Osteoblast (primary cell): ENCODE measurements around the gene PALLD. TPM values are rescaled to one million over a fixed set of nuclear protein-coding genes. Genes with fewer than 3 reads are reported as not detected.
A peak's percentile ranks its signal among the peaks of the same experiment; 100 is the strongest.
"Not testable (repeated sequence)": the region's sequence is repeated elsewhere in the genome, so short reads cannot be mapped to it uniquely, and the experiment has no call there.

Experiments
- DNase-seq: peaks from one replicate; pipeline ENCODE4 v3.0.0; 2011; ENCODE audit warnings: low spot score, mixed read lengths; ENCODE audit not compliant: insufficient read length; ENCODE audit errors: missing footprints
- H2AFZ ChIP-seq: 2 replicates; pipeline ENCODE4 v1.6.0; 2011; ENCODE audit warnings: mild to moderate bottlenecking, low read length
- H3K27ac ChIP-seq: 2 replicates; pipeline ENCODE4 v1.5.1; 2011; ENCODE audit warnings: mild to moderate bottlenecking, low read depth, low read length, moderate library complexity
- H3K27me3 ChIP-seq: 2 replicates; pipeline ENCODE4 v1.6.0; 2012; ENCODE audit warnings: mild to moderate bottlenecking, control low read depth, inconsistent platforms, low read length, moderate library complexity; ENCODE audit not compliant: insufficient read depth
- H3K36me3 ChIP-seq: 2 replicates; pipeline ENCODE4 v1.5.1; 2011; ENCODE audit warnings: mild to moderate bottlenecking, low read length, control low read depth, moderate library complexity; ENCODE audit not compliant: insufficient read depth
- H3K4me1 ChIP-seq: 2 replicates; pipeline ENCODE4 v1.5.1; 2011; ENCODE audit warnings: mild to moderate bottlenecking, low read length, control low read depth, moderate library complexity; ENCODE audit not compliant: insufficient read depth
- H3K4me2 ChIP-seq: 2 replicates; pipeline ENCODE4 v1.6.0; 2011; ENCODE audit warnings: mild to moderate bottlenecking, low read length; ENCODE audit not compliant: insufficient read depth
- H3K4me3 ChIP-seq: fragments of 200-600 bp; sonication (generic); 3 replicates; pipeline ENCODE4 v1.5.1; 2012; ENCODE audit warnings: mild to moderate bottlenecking, low read length, inconsistent platforms; ENCODE audit not compliant: insufficient read depth
- H3K79me2 ChIP-seq: 2 replicates; pipeline ENCODE4 v1.6.0; 2012; ENCODE audit warnings: mild to moderate bottlenecking, low read length, control low read depth, inconsistent platforms; ENCODE audit not compliant: insufficient read depth
- H3K9me3 ChIP-seq: 2 replicates; pipeline ENCODE4 v1.5.1; 2011; ENCODE audit warnings: low read depth, low read length, control low read depth
- H4K20me1 ChIP-seq: 2 replicates; pipeline ENCODE4 v1.6.0; 2012; ENCODE audit warnings: mild to moderate bottlenecking, low read length, control low read depth; ENCODE audit not compliant: insufficient read depth
- total RNA-seq: library from RNA; depleted of rRNA; stranded (reverse); fragments of >200 nt; gene quantifications from 2 replicates; pipeline ENCODE4 v1.2.3, GENCODE V29; 2012
- TF ChIP-seq, protein P1 (sequence below): IDR thresholded peaks from 2 replicates; pipeline ENCODE4 v1.5.1; 2011; ENCODE audit warnings: mild to moderate bottlenecking, low read depth, low read length, moderate library complexity; ENCODE audit errors: extremely low read depth

The PALLD gene
- 244 and 254 TPM in 2 replicates for total RNA-seq

DNA sequence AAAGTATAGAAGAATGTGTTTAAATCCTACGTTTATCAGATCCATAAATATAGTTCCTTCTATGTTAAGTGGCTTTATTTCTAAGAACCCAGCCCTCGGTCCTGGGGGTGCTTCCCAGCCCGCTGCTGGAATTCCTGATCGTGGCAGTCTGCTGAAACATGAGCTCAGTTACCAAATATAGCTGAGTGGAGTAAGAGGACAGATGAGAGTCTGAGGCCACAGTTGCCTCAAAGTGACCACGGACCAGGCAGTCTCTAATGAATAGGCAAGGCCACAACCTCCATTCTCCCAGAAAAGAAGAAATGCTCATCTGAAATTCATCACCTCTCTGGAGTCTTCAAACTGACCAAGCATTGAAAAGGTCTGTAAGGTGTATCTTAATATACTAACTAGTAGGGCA lies at the start of gene PALLD:
PALLD (plus strand) TSS at position 219 of the 400 bp plus-strand sequence.
- Histone ChIP-seq H3K27me3 (no peaks in the 10 kb centered on the region), H3K9me3 (no peaks in the 10 kb centered on the region), H3K4me2 (peak within 1 kb of the TSS; percentile 14), H3K4me3 (peak within 1 kb of the TSS; percentile 9), H4K20me1 (no peaks in the 10 kb centered on the region), H3K27ac (peak within 1 kb of the TSS; percentile 52), H3K36me3 (no peaks in the 10 kb centered on the region), H2AFZ (peak within 1 kb of the TSS; percentile 57), H3K4me1 (peaks cover 23% of the 10 kb centered on the region), H3K79me2 (no peaks in the 10 kb centered on the region)
- TF ChIP-seq, protein P1, sequence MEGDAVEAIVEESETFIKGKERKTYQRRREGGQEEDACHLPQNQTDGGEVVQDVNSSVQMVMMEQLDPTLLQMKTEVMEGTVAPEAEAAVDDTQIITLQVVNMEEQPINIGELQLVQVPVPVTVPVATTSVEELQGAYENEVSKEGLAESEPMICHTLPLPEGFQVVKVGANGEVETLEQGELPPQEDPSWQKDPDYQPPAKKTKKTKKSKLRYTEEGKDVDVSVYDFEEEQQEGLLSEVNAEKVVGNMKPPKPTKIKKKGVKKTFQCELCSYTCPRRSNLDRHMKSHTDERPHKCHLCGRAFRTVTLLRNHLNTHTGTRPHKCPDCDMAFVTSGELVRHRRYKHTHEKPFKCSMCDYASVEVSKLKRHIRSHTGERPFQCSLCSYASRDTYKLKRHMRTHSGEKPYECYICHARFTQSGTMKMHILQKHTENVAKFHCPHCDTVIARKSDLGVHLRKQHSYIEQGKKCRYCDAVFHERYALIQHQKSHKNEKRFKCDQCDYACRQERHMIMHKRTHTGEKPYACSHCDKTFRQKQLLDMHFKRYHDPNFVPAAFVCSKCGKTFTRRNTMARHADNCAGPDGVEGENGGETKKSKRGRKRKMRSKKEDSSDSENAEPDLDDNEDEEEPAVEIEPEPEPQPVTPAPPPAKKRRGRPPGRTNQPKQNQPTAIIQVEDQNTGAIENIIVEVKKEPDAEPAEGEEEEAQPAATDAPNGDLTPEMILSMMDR, result no peak
- no peak for DNase-seq

DNA sequence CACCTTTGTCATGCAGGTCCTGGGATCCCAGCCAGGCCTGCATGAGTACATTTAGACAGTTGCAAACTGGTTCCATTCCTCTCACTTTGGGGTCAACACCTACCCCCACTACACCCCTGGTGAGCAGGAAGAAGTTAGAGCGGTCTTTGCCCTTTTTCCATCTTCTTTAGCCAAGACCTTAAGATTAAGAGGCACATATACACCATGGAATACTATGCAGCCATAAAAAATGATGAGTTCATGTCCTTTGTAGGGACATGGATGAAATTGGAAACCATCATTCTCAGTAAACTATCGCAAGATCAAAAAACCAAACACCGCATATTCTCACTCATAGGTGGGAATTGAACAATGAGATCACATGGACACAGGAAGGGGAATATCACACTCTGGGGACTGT lies 47.8 kb upstream of the PALLD start:
- not testable (repeated sequence) for H3K4me3 ChIP-seq, H3K4me2 ChIP-seq, H2AFZ ChIP-seq, DNase-seq, H3K27ac ChIP-seq, H3K9me3 ChIP-seq, H4K20me1 ChIP-seq, H3K36me3 ChIP-seq, H3K27me3 ChIP-seq, H3K79me2 ChIP-seq
- H3K4me1 ChIP-seq, result peaks cover 13% of the 10 kb centered on the region

DNA sequence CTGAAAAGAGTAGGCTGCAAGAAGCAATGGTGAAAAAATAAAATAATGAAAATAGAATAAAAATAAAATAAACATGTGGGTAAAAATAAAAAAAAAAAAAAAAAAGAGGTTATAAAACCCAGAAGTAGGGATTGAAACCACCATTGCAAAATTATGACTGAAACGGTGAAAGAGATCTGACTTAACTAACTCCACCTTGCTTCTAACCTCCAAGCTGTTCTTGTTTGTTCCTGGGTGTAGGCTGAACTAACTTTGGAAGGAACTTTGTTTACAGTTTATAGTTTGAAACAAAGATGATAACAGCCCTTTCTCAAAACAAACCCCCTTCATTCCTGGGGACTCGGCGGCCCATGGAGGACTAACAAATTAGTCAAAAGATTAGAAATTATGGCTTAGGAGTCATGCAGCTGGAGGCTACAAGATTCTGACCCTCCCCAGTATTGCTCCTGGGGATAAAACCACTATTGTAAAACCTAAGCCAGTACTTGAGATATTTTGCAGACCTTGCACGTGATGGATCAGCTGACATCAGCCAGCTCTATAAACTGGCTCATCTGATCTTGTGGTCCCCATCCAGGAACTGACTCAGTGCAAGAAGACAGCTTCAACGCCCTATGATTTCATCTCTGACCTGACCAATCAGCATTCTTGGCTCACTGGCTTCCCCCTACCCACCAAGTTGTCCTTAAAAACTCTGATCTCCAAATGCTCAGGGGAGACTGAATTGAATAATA lies 47.0 kb upstream of the PALLD start:
- H3K27me3 ChIP-seq, result no peaks in the 10 kb centered on the region
- TF ChIP-seq, protein P1, result no peak
- no peaks in the 10 kb centered on the region for H4K20me1 ChIP-seq
- H3K79me2 ChIP-seq, result no peaks in the 10 kb centered on the region
- H3K27ac ChIP-seq, result peak overlapping the region; percentile 13
- peak overlapping the region; percentile 6 for H2AFZ ChIP-seq
- H3K36me3 ChIP-seq, result peaks cover 8% of the 10 kb centered on the region
- no peaks in the 10 kb centered on the region for H3K9me3 ChIP-seq
- peaks cover 13% of the 10 kb centered on the region for H3K4me1 ChIP-seq
- no peak for DNase-seq
- no peak overlapping the region for H3K4me3 ChIP-seq
- no peak overlapping the region for H3K4me2 ChIP-seq

DNA sequence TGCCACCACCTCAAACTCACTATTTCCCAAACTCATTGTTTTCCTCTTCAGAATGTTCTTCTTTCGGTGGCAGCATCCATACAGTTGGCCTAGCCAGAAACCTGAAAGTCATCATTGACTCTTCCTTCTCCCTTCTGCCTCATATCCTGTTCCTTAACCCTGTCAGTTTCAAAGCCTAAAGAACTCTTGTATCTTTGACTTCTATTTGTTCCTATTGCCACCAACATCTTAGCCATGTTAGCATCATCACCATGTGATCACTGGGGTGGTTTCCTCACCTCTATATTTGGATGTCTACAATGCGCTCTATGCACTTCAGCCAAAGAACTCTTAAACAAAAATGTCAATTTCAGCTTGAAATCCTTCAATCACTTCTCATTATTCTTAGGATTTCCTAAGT lies 45.5 kb upstream of the PALLD start:
- H2AFZ ChIP-seq, result no peak overlapping the region
- peak; percentile 36 for DNase-seq
- H3K27me3 ChIP-seq, result no peaks in the 10 kb centered on the region
- H4K20me1 ChIP-seq, result no peaks in the 10 kb centered on the region
- no peaks in the 10 kb centered on the region for H3K9me3 ChIP-seq
- H3K27ac ChIP-seq, result peak overlapping the region; percentile 34
- TF ChIP-seq, protein P1, result no peak
- H3K36me3 ChIP-seq, result peaks cover 8% of the 10 kb centered on the region
- no peaks in the 10 kb centered on the region for H3K79me2 ChIP-seq
- no peak overlapping the region for H3K4me2 ChIP-seq
- no peak overlapping the region for H3K4me3 ChIP-seq
- peaks cover 13% of the 10 kb centered on the region for H3K4me1 ChIP-seq
